Activated CD8-positive, alpha-beta memory T cell treated with anti-CD3 and anti-CD28 coated beads for 1 hour (primary cell): ENCODE measurements around the gene PCDHA5.
"Not testable (repeated sequence)": the region's sequence is repeated elsewhere in the genome, so short reads cannot be mapped to it uniquely, and the experiment has no call there.

Source experiments
- DNase-seq, 2 donors: peaks; one replicate each; pipeline ENCODE4 v3.0.0-alpha.2; 2020; ENCODE audit warnings: low read depth in 1 of 2; ENCODE audit errors: extremely low read depth in 1 of 2

PCDHA5 gene

GRCh38 chr5:140822969-140823368, 1.6 kb downstream of the PCDHA5 start:
- DNase-seq, result not testable (repeated sequence)

- no peak for DNase-seq
Observed at GRCh38 chr5:140823475-140823874, 2.1 kb downstream of the PCDHA5 start.

GRCh38 chr5:140827704-140828361, 6.4 kb downstream of the PCDHA5 start, which contains the start of gene PCDHA6:
PCDHA6 (plus strand) TSS chr5:140827960; CDS start chr5:140828092, 132 bp downstream.
- no peak for DNase-seq

GRCh38 chr5:140828362-140828737, 6.9 kb downstream of the PCDHA5 start:
- DNase-seq, result no peak

- DNase-seq, result not testable (repeated sequence)
Observed at GRCh38 chr5:140829511-140830501, 8.4 kb downstream of the PCDHA5 start.

- no peak for DNase-seq
Observed at GRCh38 chr5:140833993-140834392, 12.6 kb downstream of the PCDHA5 start, which contains the start of gene PCDHA7. PCDHA7 (plus strand) TSS chr5:140834269; CDS start chr5:140834384, 115 bp downstream.

GRCh38 chr5:140834439-140835008, 13.1 kb downstream of the PCDHA5 start:
- DNase-seq, result not testable (repeated sequence)

GRCh38 chr5:140835622-140836510, 14.5 kb downstream of the PCDHA5 start:
- no peak for DNase-seq

GRCh38 chr5:140840978-140841962, 19.9 kb downstream of the PCDHA5 start, which contains the start of gene PCDHA8:
PCDHA8 (plus strand) TSS chr5:140841187; CDS start chr5:140841322, 135 bp downstream.
- no peak for DNase-seq

- no peak for DNase-seq
Observed at GRCh38 chr5:140842798-140843733, 21.7 kb downstream of the PCDHA5 start.

- not testable (repeated sequence) for DNase-seq
Observed at GRCh38 chr5:140848139-140849102, 27.0 kb downstream of the PCDHA5 start, which contains the start of gene PCDHA9. PCDHA9 (plus strand) TSS chr5:140848382; CDS start chr5:140848496, 114 bp downstream.

GRCh38 chr5:140849831-140850634, 28.6 kb downstream of the PCDHA5 start:
- DNase-seq, result not testable (repeated sequence)

GRCh38 chr5:140855772-140856674, 34.6 kb downstream of the PCDHA5 start, which contains the start of gene PCDHA10:
PCDHA10 (plus strand) TSS chr5:140855897; CDS start chr5:140856049, 152 bp downstream.
- DNase-seq, result no peak

GRCh38 chr5:140857177-140857986, 36.0 kb downstream of the PCDHA5 start:
- DNase-seq, result no peak
